HG03442 (cell line): ENCODE results near the gene PPP1R13B.

Experiments used
- ATAC-seq: cut with Tn5 transposase; IDR thresholded peaks from one replicate; pipeline ENCODE4 v1.9.1; 2021; ENCODE audit warnings: mild to moderate bottlenecking, moderate library complexity; ENCODE audit not compliant: unreplicated experiment

The PPP1R13B gene

DNA sequence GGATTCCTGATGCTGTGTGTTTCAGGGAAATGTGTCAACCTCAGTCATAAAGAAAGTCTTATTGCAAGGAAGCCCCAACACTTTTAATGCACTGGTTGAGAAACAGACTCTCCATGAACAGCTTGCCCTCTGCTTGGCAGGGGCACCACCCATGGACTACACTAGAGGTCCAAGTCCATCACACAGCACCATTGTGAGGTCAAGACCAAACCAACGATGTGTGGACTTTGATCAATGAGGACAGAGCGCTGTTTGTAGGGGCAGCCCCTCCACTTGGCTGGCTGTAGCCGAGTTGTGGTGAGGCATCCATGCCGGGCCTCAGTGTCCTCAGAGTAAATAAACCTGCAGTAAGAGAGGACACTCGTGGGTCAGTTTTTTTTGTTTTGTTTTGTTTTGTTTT lies 102.0 kb downstream of the PPP1R13B start:
- no peak for ATAC-seq

DNA sequence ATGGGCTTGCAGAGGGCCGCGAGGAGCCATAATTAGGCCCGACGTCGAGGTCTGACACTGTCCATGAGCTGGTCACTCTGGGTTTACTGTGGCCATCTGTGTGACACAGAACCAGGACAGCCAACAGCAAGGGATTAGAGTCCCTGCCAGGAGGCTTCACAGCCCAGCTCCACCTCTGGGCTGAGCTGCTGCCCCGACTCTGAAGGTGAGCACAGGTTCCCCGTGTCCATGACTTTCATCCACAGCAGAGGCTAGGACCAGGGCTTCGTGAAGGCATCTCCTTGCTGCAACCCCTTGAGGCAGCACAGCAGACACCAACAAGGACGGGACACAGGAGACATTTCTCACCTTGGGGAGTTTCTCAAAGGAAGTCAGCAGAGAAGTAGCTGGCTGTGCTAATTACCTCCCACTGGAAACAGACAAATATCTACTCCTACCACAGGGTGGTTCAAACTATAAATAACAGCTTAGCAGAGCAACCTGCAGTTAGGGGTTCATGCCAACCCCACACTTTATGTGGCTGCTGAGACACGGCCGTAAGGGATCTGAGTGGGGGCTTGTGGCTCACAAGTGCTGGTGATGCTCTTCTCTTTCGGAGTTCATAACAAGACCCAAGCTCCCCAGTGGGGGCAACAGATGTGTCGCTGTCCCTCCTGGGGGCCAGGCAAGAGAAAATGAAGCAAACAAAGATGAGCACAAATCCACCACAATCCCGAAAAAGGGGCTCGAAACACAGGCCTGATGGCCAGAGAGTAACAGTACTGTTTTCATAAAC lies 102.6 kb downstream of the PPP1R13B start:
- no peak for ATAC-seq

DNA sequence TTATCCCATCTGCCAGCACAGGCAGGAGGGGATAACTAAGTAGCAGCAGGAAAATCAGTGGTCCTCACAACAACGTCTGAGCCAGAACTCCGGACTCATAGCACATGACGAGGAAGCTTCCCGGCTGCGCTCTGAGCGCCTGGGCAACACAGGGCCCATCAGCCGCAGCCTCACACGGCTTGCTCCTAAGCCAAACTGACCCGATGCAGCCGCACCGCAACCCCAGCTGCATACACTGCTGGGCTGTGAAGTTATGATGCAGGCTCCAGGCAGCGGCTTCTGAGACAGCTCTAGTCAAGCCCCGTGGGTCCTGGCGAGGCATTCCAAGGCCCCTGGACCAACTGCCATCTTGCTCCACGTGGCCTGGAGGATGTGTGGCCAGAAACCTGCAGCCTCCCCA lies 103.7 kb downstream of the PPP1R13B start:
- no peak for ATAC-seq

DNA sequence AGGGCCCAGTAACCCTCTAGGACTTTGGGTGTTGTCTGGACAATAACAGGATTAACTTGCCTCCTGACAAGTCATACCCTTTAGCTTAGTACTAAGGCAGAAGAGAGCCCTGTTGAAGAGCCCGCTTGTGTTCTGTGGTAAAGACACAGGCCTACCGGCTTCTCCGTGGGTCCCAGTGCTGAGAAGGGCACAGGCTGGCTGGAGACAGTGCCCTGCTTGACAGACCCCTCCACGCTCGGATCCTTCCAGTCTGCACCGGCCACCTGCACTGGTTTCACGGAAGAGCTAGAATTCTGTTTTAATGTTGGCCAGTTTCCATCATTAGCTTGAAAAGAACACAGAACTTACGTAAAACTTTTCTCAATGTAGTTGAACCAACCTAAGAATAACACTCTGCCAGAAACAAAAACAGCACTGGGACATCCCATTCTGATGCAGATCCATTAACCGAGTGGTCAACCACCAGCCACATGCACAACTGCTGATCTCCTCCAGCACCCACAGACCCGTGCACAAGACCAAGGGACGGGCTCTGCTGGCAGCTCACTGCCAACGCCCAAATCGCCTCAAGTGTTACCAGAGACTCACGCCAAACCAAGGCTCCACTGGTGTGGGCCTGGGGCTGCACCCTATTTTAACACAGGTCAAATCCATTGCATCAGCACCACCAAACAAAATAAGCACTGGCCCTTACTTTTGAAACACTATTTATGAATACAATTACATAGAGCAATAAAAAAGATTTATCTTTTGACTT lies 104.7 kb downstream of the PPP1R13B start:
- no peak for ATAC-seq

DNA sequence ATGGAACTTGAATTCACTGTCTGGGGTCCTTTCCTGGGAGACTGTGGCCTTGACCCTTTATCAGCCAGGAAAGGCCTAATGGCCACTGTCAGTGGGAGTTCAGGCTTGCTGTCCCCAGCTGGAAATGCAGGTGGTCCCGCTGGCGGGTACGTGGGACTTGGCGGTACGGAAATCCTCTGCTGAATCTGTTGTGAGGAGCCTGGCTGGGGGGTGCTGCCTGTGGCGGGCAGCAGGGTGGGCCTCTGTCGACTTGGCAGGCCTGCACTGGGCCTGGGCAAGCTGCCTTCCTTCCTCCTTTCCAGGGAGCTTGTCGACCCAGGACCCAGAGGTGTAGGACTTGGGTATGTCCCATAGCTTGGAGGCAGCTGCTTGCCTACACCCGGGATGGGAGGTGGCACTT lies 105.5 kb downstream of the PPP1R13B start:
- no peak for ATAC-seq

DNA sequence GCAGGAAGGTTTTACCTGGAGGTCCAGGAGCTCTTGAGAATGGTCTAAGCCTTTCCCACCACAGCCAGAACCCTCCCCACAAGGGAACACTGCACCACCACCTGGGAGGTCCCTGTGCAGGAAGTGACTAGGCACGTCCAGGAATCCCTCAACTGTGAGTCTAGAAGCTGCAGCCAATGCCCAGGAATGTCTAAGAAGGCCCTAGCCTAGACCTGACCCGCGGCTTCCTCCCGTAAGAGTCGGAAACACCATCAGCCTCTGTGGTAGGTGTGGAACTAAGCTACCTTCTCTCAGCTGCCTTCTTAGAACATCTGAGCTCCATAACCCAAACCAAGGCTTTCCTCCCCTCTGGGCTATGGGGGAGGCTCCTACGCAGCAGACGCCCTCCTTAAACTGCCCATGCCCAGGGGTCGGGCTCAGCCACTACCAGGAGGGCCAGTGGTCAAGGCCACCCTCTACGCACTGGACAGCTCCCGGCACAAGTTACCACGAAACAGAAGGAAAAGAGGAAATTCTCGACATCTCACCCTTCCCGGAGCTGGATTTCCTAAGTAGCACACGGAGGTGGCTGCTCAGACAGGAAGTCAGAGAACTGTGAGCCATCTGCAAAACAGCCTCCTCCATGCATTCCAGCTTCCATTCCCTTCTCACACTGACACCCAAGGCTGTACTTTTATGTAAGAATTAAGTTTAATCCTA lies 106.2 kb downstream of the PPP1R13B start:
- ATAC-seq, result no peak

DNA sequence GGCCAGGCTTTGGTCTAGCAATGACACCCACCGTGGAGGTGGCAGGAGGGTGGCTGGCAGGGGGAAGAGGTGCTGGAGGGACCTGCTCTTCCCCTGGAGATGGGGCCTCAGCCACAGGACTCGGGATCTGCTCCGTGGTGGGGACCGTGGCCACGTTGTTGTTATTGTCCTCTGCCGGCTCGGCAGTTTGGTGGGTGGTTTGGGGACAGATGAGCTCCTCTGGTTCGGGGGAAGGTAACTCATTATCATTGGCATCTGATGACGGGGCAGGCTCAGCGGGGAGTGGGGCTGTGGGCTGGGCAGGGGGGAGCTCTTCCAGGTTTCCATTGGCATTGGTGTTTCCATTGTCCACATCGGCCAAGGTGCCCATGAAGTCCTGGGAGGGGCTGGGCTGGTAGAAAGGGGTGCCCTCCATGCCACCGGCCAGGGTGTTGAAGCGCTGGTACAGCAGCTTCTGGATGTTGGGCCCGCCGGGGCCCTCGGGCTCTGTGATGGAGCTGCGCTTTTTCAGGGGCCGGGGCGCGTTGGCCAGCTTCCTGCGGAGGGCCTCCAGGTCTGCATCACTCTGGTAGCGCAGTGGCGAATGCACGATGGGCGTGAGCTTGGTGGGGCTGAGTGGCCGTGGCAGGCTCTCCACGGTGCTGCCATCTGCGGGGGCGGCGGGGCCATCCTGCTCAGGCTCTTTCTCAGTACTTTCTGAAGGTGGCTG lies 107.4 kb downstream of the PPP1R13B start:
- no peak for ATAC-seq

DNA sequence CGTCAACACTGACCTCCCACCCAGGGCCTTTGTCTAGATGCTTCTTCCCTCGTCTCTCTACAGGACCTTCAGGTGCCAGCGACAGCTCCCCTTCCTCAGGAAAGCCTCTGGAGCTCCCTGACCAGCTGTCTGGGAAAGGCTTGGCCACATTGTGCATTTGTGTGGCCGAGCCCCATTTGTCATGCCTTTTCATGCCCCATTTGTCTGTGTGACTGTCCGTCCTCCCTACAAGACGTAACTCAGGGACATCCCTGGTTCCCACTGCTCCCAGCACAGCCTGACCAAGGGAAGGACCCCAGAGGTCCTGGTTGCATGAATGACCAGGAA lies 107.9 kb downstream of the PPP1R13B start:
- ATAC-seq, result no peak

DNA sequence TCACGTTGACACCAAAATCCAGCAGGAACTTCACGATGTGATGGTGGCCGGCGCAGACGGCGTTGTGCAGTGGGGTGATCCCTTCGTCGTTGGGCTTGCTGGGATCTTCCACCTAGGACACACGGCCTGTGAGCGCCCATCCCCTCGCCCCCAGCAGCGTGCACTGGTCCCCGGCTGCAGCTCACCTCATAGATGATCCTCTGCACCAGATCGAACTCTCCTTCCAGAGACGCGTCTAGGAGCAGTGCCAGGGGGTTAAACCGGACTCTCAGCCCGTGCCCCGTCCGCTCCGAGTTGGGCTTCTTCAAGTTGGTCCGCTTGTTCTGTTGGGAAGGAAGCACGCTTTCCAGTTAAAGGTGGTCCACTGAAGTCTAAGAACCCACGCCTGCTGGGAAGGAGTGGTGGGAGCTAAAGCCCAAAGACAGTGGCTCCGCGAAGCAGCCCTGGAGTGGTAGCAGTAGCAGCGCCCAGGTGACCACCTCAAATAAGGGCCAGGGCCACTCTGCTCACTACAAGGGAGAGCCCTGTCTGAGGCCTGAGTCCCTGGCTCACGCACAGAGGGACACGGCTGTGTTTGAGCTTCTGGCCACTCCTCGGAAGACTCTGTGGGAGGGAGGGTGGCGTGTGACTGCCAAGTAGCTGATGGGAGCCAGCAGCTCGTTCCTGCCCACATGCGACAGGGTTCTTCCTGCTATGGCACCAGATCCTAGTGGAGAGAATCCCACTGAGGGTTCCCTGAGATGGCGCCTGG lies 108.5 kb downstream of the PPP1R13B start:
- no peak for ATAC-seq

DNA sequence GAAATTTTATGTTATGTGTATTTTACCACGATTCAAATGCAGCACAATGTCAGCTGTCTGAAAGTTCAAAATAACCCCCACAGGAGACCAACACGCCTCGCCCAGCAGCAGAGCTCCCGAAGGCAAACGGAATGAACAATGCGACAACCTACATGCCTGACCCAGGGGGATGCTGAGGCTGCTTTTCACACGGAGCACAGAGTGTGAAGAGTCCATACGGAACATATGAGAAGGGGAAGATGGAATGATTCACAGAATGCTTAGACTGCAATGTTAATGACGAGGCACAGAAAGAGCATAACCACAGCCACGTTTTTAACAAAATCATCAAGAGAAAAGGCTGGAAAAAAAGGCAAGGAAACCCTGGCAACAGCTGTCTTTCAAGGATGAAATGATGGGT lies 109.2 kb downstream of the PPP1R13B start:
- ATAC-seq, result no peak

DNA sequence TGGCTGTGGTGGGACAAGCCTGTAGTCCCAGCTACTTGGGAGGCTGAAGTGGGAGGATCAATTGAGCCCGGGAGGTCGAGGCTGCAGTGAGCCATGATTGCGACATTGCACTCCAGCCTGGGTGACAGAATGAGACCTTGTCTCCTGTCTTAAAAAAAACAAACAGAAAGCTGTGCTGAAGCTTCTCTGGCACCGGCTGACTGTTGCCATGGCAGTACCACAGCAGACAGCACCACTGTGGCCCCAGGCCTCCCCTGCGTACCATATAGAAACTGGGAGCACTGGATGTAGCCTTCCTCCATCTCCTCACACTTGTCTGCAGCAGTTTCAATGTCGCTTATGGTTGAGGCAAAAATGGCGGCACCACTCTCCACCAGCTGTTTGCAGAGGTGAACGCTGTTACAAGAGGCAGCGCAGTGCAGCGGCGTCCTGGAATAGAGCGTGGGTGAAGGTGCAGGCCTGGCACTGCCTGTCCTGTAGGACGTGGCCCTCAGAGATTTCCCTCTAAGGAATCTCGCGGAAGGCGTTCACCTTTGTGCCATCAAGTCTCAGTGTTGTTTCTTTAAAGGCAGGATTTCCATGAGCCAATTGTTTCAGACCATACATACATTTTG lies 109.8 kb downstream of the PPP1R13B start:
- ATAC-seq, result no peak

DNA sequence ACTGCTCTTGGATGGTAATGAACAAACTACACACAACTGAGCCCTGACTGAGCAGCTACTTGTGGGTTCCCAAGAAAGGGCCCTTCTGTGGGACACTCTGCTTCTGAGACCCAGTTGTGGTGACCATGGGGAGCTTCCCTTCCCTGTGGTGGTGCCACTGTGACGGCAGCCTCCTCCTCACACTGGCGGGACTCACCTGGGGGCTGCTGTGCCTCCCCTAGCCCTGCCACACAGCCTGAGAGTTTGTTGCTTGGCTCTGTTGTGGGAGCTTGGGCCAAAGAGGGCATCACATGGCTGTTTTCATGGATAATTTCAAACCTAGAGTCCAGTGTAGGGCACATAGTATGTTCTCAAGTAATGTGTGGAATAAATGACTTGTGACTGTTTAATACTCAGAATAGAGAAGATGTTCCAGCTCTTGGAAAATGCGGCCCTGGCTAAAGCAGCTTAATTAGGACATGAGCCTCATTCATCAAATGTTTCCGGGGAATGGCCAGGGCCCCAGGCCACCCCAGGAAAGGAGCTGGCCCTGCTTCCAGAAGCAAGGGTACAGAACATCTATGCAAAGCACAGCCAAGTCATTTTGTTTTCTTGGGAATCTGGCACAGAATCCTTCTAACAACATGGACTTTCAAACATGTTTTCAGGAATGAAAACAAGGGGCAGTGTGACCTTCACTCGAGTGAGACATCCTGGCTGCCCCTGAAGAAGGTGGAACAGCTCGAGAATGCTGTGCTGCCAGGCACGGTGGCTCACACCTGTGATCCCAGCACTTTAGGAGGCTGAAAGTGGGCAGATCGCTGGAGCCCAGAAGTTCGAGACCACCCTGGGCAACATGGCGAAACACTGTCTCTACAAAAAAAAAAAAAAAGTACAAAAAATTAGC lies 110.6 kb downstream of the PPP1R13B start:
- ATAC-seq, result no peak

DNA sequence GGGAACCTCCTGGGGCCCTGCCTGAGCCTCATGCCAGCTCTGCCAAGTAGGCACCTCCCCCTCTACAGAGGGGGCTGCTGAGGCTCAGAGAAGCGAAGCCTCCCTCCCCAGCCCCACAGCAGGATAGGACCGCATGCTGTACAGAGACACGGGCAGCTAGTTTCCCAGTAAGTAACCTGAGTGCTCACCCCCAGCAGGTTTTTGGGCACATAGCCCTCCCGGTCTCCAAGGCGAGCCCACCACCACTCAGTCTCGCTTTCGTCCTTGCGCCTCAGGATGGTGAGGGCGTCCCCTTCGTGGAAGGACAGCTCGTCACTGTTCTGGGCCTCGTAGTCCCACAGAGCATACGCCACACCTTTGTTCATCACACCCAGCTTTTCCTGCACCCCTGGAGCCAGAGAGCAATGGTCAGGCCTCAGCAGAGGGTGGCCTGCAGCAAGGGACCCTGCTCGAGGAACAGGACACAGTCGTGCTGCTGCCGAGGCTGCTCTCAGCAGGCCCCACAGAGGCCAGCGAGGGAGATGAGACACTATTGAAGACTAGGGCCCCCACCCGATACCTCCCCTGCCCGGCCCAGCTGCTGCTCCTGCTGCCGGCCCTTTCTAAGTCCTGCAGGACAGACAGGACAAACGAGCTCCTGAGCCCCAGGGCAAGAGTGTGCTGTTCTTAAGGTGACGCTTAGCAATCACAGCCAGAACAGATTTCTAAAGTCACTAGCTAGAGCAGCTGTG lies 111.4 kb downstream of the PPP1R13B start:
- no peak for ATAC-seq

DNA sequence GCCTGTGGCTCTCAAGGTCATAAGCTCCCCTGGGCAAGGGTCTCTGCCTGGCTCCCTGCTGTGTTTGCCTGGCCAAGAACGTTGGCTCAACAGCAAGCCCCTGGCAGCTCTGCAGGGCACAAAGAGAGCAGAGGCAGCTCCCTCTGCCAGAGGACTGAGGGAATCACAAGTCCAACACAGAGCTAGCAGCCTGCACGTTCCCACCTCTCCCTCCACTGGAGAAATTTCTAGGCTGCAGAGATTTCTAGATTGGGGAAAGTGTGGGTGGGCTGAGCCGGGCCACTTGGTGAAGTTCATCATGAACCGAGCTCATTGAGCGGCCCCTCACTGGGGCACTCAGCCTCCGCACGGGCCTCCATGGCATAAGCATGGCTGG lies 111.9 kb downstream of the PPP1R13B start:
- ATAC-seq, result no peak

DNA sequence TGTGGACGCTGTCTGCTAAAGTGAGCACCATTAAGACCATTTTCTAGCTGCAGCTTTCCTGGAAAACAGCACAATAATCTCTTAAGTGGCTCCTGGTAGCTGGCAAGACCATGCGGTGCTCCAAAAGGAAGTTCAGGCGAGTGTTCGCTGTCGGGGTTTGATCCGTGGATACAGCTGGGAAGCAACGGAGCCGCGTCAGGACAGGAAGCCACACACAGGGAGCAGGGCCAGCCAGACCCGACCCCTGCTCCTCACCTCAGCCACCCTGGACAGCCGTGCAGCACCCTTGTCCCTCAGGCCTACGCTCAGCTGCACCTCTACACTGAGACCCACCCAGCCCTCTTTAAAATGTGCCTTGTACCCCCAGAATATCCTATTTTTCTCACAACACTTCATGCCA lies 112.4 kb downstream of the PPP1R13B start:
- ATAC-seq, result no peak

DNA sequence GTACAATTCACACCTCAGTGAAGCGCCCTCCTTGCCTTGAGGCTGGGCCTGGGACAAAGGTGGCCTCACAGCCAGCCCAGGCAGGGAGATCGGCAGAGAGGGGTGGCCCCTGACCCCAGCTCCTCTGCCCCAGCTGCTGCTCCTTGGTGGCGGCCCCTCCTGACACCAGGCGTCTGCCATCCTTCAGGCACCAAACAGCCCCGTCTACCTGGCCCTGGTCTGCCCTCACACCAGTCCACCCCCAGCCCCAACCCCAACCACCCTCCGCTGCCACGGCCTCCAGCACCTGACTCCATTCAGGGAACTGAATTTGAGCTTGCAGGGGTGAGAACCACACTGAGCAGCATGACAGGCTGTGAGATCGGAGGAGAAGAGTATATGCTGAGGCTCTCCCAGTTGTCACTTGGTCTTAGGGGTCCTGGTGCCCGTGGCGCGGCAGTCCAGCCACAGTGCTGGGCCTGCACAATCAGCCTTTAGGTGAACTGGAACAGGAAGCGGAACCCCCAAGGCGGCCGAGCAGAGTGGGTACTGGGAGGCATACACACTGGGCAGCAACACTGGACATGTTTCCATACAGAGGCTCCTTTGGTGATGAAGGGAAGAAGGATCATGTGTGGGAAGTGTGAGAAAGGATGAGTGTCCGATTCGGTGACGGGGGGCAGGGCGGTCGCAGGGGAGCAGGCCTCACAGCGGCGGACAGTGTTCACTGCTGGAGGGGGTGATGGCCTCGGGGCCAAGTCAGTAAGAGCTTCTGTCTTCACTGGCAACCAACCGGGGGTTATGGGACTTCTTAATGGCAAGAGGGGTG lies 113.1 kb downstream of the PPP1R13B start:
- no peak for ATAC-seq

DNA sequence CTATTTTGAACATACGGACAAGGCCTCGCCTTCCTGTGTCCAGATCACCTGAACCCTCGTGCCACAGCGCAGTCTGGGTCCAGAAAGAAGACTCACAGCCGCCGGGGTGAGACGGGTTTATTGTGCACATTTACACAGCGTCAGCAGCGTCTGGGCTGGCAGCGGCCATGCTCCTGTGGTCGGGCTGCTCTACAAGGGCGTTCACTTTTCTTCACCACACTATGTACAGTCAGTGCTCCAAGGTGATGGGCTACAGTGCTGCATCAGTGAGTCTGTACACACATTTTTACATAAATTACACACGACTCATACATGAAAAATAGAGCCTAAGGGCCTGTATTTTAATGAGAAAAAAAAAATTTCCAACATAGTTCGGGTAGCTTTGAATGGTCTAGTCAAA lies 113.7 kb downstream of the PPP1R13B start:
- no peak for ATAC-seq
